ENCODE measurements around the gene USP19. TPM values are rescaled to one million over a fixed set of nuclear protein-coding genes. Genes with fewer than 3 reads are reported as not detected.
A peak's percentile ranks its signal among the peaks of the same experiment; 100 is the strongest.

Gene USP19
- total and polyA plus RNA-seq, 2 of the 4 experiments (the other 2 are of a cell fraction): 24.7 to 39.7 TPM

GRCh38 chr3:49119439-49119838, 1.2 kb downstream of the USP19 start:
- peaks cover 74% of the 10 kb centered on the region for H3K36me3 ChIP-seq (ENCODE audit: control insufficient read depth, insufficient read depth, low read length)
- peak; percentile 7 for DNase-seq

More at GRCh38 chr3:49119439-49119838, 1.2 kb downstream of the USP19 start:
- in situ Hi-C loops (cut with MboI; ENCODE audit: low sequenced_read_pairs) (no loop called here), dilution Hi-C loops (cut with HindIII; ENCODE audit: low sequenced_read_pairs, unreplicated experiment) (no loop called here), intact Hi-C loops (cut with micrococcal nuclease) (no loop called here)
- Histone ChIP-seq H3K4ac (ENCODE audit: low read depth, low read length) (no peak overlapping the region; the same call in 1 of the 2 replicates), H3K4me1 (ENCODE audit: control insufficient read depth, insufficient read depth, low read length) (peaks cover 10% of the 10 kb centered on the region), H4K5ac (ENCODE audit: low read depth, low read length) (no peak overlapping the region), H4K20me1 (ENCODE audit: insufficient read depth, low read length) (peaks cover 6% of the 10 kb centered on the region), H2AK9ac (replicated peaks; ENCODE audit: low read depth, low read length, poor library complexity) (peak overlapping the region; percentile 99), H2BK120ac (ENCODE audit: low read depth, low read length) (no peak overlapping the region), H3K9ac (ENCODE audit: low read depth, low read length) (peak overlapping the region; percentile 90), H3K14ac (replicated peaks; ENCODE audit: low read depth, low read length) (no peak overlapping the region), H3K56ac (ENCODE audit: extremely low read depth, insufficient read depth, low read length) (peak overlapping the region; percentile 62; the same call in 1 of the 2 replicates), H4K8ac (ENCODE audit: low read depth in 2 of 2, low read length in 2 of 2) (peak overlapping the region; percentile 91 to 96; a peak in 2 of 4 replicates), H2BK5ac (ENCODE audit: low read depth, low read length, poor library complexity, severe bottlenecking) (peak overlapping the region; percentile 12), H3K27ac (ENCODE audit: insufficient read depth, low read length) (peak overlapping the region; percentile 86), H3K18ac (ENCODE audit: low read depth, low read length) (no peak overlapping the region), H2AFZ (replicated peaks; ENCODE audit: low read length, poor library complexity) (no peak overlapping the region), H3K9me1 (ENCODE audit: insufficient read depth, low read length) (peaks cover 10% of the 10 kb centered on the region; the same call in 1 of the 2 replicates), H3K27me3 (ENCODE audit: control insufficient read depth, insufficient read depth, low read length) (no peaks in the 10 kb centered on the region), H3K23ac (ENCODE audit: low read depth, low read length) (peak overlapping the region; percentile 93; the same call in 1 of the 2 replicates), H3K9me3 (ENCODE audit: control insufficient read depth, insufficient read depth, low read length) (no peaks in the 10 kb centered on the region), H3K79me1 (ENCODE audit: low read depth in 1 of 2, low read length in 2 of 2) (peaks cover 8 to 46% of the 10 kb centered on the region in 2 experiments), H2BK15ac (ENCODE audit: low read depth, low read length) (no peak overlapping the region), H3K4me2 (ENCODE audit: low read depth, low read length) (peak overlapping the region; percentile 98), H4K91ac (ENCODE audit: insufficient read depth, low read depth, low read length) (no peak overlapping the region), H2AK5ac (ENCODE audit: low read depth, low read length) (peak overlapping the region; percentile 95; the same call in 1 of the 2 replicates), H2BK20ac (ENCODE audit: low read depth, low read length) (no peak overlapping the region), H3K4me3 (ENCODE audit: insufficient read depth, low read depth, low read length) (peak overlapping the region; percentile 80)
- WGBS, 2 experiments (ENCODE audit: extremely low coverage in 2 of 2, insufficient read length in 1 of 2): 100% methylated on average over 1 of the region's 3 CpGs; no CpG with 5 or more reads in 1 of the 2 experiments
- no peak for TF ChIP-seq CEBPB (IDR thresholded peaks at IDR 0.05; ENCODE audit: low read depth, low read length)
- TF ChIP-seq POLR2A (IDR thresholded peaks at IDR 0.05; ENCODE audit: low read depth, low read length): no peak
- ChIA-PET CTCF (no interaction called here), POLR2A (ENCODE audit: unreplicated experiment) (interaction anchor here (0.5 kb wide), 1 partner anchor 54 kb away, joined by 4 read pairs; no protein-coding TSS in a partner anchor)
- no peak for ATAC-seq (ENCODE audit: low read depth)
- BruUV-seq (replicated peaks): no TSS peak

All from IMR-90 (cell line).